HG02678 (cell line): ENCODE results near the gene KCNJ6.
"Not testable (repeated sequence)": the region's sequence is repeated elsewhere in the genome, so short reads cannot be mapped to it uniquely, and the experiment has no call there.

Experiments
- ATAC-seq: cut with Tn5 transposase; IDR thresholded peaks from one replicate; pipeline ENCODE4 v1.9.1; 2021; ENCODE audit warnings: mild to moderate bottlenecking, moderate library complexity; ENCODE audit not compliant: unreplicated experiment

KCNJ6 gene

DNA sequence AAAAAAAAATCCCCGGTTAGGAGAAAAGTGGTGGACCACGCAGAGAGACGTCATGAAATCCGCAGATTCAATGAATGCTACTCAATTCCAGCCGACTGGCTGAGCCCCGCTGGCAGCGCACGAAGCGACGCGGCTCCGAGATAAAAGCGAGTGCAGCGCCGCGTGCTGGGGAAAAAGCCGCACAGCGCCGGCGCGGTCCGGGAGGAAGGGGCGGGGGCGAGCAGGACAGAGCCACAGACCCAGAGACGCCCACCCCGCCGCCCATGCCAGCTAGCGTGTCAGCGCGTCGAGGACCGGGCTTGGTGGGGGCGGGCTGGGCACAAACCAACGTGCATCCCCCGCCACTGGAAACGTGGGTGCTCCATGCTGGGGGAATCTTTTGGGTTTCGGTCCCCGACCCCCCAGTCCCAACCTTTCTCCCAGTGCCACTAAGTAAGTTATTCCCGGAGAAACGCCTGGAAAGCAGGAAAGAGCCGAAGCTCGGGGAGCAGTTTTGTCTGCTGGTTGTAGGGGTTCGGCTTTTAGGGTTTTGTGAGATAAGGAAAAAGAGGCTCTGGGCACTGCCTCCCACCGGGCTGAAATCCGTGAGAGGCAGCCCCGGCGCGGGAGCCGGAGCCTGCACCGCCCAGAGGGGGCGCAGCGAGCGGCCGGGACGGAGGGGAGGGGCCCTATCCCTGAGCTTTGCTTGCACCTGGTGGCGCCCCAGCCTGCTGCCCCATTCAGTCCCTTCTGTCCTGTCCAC is at the start of gene KCNJ6:
Gene KCNJ6 (minus strand): TSS at position 148 of the 742 bp plus-strand sequence. CDS start 75,775 bp downstream, outside the sequence.
- ATAC-seq = no peak

- ATAC-seq = no peak
Observed at GRCh38 chr21:37965088-37965805, 49.0 kb upstream of the KCNJ6 start.

DNA sequence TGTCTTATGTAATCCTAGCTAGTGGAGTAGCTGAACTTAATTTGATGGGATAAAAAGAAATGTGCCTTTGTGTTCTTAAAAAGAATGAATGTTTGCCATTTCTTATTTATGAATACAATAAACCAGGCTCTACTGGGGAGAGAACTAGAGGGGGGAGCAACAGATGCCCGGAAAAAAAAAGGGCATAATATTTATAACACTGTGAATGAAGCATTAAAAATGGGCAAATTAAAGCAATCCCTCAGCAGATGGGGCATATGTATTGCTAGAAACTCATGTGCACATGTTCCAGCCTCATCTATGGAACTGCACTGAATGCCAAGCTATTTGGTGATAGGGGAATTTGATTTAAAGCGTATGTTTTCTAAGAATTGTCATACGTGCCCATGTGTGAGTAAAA is 42.3 kb upstream of the KCNJ6 start:
- no peak for ATAC-seq

DNA sequence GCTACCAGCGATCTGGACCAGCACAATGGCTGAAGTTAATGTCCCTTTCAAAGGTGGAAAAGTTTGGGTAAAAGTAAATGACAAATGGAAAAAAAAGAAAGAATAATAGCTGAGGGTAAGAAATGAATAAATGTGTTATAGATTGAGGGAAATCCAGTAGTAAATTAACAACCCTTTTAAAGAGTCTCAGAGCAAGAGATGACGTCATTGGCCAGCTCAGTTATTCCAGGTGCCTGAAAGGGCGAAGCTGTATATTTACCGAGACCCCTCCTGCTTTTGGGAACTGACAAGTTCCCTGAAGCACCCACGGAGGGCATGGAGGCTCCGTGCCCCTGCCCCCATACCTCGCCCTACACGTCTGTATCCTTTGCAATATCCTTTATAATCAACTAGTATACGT is 40.5 kb upstream of the KCNJ6 start:
- no peak for ATAC-seq

GRCh38 chr21:37945036-37945435 is 28.8 kb upstream of the KCNJ6 start:
- no peak for ATAC-seq

GRCh38 chr21:37944496-37944895 is 28.2 kb upstream of the KCNJ6 start:
- ATAC-seq = no peak

DNA sequence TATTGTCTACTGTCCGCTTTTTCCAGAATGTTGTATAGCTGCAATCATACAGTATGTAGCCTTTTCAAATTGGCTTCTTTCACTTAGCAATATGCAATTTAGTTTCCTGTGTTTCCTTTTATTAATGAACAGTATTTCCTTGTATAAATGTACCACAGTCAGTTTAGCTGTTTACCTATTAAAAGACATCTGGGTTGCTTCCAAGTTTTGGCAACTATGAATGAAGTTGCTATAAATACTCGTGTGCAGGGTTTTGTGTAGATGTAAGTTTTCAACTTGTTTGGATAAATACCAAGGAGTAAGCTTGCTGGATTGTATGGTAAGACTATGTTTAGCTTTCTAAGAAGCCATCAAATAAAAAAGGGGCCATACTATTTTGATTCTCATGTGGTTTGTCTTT is 24.4 kb upstream of the KCNJ6 start:
- no peak for ATAC-seq

DNA sequence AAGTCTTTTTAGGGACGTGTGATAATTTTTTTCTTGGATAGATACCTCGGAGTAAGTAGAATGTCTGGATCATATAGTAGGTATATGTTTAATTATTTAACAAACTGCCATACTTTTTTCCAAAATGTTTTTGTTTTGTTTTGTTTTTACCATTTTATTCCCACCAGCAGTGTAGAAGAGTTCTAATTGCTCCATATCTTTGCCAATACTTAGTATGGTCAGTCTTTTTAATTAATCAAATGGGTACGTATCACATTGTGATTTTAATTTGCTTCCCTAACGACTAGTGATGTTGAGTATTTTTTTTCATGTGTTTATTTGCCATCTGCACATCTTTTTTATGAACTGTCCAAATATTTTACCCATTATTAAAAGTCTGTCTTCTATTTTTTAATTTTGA is 23.6 kb upstream of the KCNJ6 start:
- ATAC-seq = no peak

GRCh38 chr21:37939251-37939650 is 23.0 kb upstream of the KCNJ6 start:
- ATAC-seq = no peak

GRCh38 chr21:37937668-37938067 is 21.4 kb upstream of the KCNJ6 start:
- no peak for ATAC-seq

GRCh38 chr21:37936010-37936785 is 19.9 kb upstream of the KCNJ6 start:
- no peak for ATAC-seq

DNA sequence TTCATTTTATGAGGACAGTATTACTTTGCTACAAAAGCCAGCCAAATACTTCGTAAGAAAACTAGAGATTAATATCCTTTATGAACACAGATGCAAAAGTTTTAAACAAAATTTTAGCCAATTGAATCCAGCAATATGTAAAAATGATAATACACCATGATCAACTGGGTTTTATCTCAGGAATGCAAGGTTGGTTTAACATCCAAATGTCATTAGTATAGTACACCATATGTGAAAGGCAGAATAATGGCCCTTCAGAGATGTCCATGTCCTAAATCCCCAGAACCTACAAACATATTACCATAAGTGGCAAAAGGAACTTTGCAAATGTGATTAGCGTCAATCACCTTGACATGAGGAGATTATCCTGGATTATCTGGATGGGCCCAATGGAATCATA is 16.7 kb upstream of the KCNJ6 start:
- no peak for ATAC-seq

- ATAC-seq = no peak
Observed at GRCh38 chr21:37927711-37928110, 11.5 kb upstream of the KCNJ6 start.

GRCh38 chr21:37921091-37921490 is 4.8 kb upstream of the KCNJ6 start:
- ATAC-seq = no peak

DNA sequence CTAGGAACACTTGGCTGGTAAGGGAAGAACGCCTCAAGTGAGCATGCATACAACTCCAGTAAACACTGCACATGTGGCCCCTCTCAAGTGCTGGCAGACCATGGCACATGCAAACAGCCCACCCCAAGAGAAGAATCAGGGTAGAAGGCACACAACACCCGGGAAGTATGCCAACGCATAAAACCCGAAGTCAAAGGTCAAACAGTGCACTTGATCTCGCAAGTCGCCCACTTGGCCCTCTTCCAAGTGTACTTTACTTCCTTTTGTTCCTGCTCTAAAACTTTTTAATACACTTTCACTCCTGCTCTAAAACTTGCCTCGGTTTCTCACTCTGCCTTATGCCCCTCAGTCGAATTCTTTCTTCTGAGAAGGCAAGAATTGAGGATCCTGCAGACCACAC is 4.0 kb upstream of the KCNJ6 start:
- not testable (repeated sequence) for ATAC-seq

DNA sequence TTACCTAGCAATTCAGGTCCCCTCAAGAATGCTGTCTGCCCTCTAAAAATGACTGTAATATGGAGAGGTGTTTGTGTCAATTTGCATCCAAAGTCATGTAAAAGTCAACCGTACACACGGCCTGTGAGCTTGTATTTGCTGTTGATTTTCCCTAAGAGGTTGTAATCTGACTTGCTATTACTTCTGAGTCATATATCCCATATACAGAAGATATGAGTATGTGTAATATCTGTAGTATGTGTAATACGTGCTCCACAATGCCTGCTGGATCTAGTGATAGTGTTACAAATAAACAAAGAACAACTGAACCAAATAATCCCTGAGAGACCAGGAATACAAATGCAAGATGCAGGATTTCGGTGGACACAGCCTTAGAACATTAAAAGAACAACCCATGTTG is 1.4 kb upstream of the KCNJ6 start:
- ATAC-seq = no peak

- ATAC-seq = no peak
Observed at GRCh38 chr21:37915941-37916309, 332 bp downstream of the KCNJ6 start.

DNA sequence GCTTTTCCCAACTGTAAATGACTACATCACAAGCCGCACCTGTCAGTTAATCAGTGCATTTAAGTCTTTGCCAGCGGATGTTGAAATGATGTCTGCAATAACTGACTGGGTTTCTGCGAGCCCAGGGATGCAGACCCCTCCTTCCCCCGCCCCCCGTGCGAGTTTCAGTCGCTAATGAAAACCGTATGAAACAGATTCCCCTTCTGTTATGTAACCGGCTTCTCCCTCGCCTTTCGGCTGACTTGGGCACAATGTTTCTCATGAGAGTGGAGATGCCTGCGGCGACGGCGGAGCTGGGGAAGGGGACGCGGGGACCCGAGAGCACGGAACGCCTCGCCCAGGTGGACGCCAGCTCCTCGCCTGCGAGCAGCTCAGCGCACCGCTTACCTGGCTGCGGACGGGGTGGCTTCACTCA is 753 bp downstream of the KCNJ6 start:
- ATAC-seq = no peak

- ATAC-seq = no peak
Observed at GRCh38 chr21:37912616-37913015, 3.6 kb downstream of the KCNJ6 start.

DNA sequence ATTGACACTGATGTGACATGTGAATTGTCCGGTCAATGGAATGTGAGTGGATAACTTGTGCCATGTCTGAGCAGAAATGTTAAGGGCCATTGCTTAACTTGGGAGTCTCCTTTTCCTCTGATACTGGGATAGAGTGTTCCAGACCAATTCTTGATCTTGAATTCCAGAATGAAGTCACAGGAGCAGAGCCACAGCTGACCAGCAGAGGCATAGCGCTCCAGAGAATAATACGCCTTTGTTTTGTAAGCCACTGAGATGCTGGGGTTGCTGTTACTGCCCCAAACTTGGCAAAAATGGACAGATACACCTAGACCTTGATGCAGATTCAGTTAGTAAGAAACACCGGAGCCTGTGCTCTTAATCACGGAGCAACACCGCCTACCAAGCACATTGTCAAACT is 6.3 kb downstream of the KCNJ6 start:
- ATAC-seq = no peak

GRCh38 chr21:37908691-37909090 is 7.6 kb downstream of the KCNJ6 start:
- no peak for ATAC-seq

GRCh38 chr21:37907076-37907475 is 9.2 kb downstream of the KCNJ6 start:
- no peak for ATAC-seq
